Vagina (tissue), 2 donors: ENCODE measurements around the gene GRM2. TPM values are rescaled to one million over a fixed set of nuclear protein-coding genes. Genes with fewer than 3 reads are reported as not detected.

Experiments used
- DNase-seq, 2 donors: peaks; one replicate each; pipeline ENCODE4 v3.0.0-alpha.2; 2017; ENCODE audit errors: extremely low spot score in 2 of 2
- H3K27ac ChIP-seq: fragments of 200-600 bp; sonication (generic); one replicate; pipeline ENCODE4 v1.5.1; 2019
- H3K27me3 ChIP-seq: fragments of 200-600 bp; sonication (generic); one replicate; pipeline ENCODE4 v1.5.1; 2019
- H3K36me3 ChIP-seq, 2 donors: fragments of 200-600 bp; sonication (generic); one replicate each; pipeline ENCODE4 v1.5.1; 2017 to 2019
- H3K4me1 ChIP-seq: fragments of 200-600 bp; sonication (generic); one replicate; pipeline ENCODE4 v1.5.1; 2019
- H3K4me3 ChIP-seq, 2 donors: fragments of 200-600 bp; sonication (generic); 1 replicate in 1 of 2; 2 replicates in 1 of 2; pipeline ENCODE4 v1.5.1; 2016 to 2019
- H3K9me3 ChIP-seq: fragments of 200-600 bp; sonication (generic); one replicate; pipeline ENCODE4 v1.5.1; 2019
- POLR2A ChIP-seq, 2 donors: fragments of 450-650 bp; IDR thresholded peaks; one replicate each; pipeline ENCODE4 v1.6.1; 2017; ENCODE audit warnings: antibody characterized with exemption in 2 of 2, mild to moderate bottlenecking in 2 of 2, moderate library complexity in 2 of 2
- POLR2AphosphoS5 ChIP-seq, 2 donors: sonication (generic); formaldehyde crosslinking; IDR thresholded peaks; one replicate each; pipeline ENCODE4 v1.9.0; 2017; ENCODE audit warnings: antibody characterized with exemption in 2 of 2, mild to moderate bottlenecking in 2 of 2, low read depth in 1 of 2; ENCODE audit not compliant: insufficient read depth in 1 of 2
- intact Hi-C: fragments of 100-400 bp; cut with DNase I; formaldehyde crosslinking; loops from one replicate; pipeline ENCODE4 v1.15.1; 2023
- total RNA-seq: library from RNA; depleted of rRNA; stranded (reverse); fragments of >200 nt; gene quantifications from one replicate; pipeline ENCODE4 v1.2.3, GENCODE V29; 2016
- TF ChIP-seq, protein P1 (sequence below), 3 experiments: fragments of 450-650 bp in 2 of 3; fragments of 200-600 bp in 1 of 3; sonication (generic) in 1 of 3; IDR thresholded peaks; one replicate each; pipeline ENCODE4 v1.5.1; 2017 to 2019; ENCODE audit warnings: antibody characterized with exemption in 3 of 3, mild to moderate bottlenecking in 2 of 3, moderate library complexity in 2 of 3

GRM2 gene
- total RNA-seq, 1 donor from 2014 or later, result not detected

DNA sequence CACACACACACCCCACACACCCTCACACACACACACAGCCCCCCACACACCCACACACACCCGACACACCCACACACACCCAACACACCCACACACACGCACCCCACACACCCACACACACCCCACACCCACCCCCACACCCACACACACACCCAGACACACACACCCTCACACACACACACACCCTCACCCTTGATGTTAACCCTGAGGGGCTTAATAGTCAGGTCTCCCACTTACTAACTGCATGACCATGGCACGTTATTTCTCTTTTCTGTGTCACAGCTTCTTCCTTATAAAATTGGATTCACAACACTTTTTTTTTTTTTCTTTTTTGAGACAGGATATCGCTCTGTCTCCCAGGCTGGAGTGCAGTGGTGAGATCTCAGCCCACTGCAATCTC lies 2.8 kb downstream of the GRM2 start:
- H3K27me3 ChIP-seq, result no peaks in the 10 kb centered on the region
- no peaks in the 10 kb centered on the region for H3K9me3 ChIP-seq
- no peak overlapping the region for H3K4me3 ChIP-seq
- H3K4me1 ChIP-seq, result peaks cover 6% of the 10 kb centered on the region
- H3K36me3 ChIP-seq, result no peaks in the 10 kb centered on the region
- TF ChIP-seq, protein P1, sequence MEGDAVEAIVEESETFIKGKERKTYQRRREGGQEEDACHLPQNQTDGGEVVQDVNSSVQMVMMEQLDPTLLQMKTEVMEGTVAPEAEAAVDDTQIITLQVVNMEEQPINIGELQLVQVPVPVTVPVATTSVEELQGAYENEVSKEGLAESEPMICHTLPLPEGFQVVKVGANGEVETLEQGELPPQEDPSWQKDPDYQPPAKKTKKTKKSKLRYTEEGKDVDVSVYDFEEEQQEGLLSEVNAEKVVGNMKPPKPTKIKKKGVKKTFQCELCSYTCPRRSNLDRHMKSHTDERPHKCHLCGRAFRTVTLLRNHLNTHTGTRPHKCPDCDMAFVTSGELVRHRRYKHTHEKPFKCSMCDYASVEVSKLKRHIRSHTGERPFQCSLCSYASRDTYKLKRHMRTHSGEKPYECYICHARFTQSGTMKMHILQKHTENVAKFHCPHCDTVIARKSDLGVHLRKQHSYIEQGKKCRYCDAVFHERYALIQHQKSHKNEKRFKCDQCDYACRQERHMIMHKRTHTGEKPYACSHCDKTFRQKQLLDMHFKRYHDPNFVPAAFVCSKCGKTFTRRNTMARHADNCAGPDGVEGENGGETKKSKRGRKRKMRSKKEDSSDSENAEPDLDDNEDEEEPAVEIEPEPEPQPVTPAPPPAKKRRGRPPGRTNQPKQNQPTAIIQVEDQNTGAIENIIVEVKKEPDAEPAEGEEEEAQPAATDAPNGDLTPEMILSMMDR (IDR thresholded peaks at IDR 0.05), result no peak
- TF ChIP-seq POLR2AphosphoS5 (IDR thresholded peaks at IDR 0.05; ENCODE audit: insufficient read depth in 1 of 2, low read depth in 1 of 2) (no peak), POLR2A (IDR thresholded peaks at IDR 0.05) (no peak)
- H3K27ac ChIP-seq, result no peak overlapping the region
- DNase-seq, result no peak
- intact Hi-C loops, result no loop called here

DNA sequence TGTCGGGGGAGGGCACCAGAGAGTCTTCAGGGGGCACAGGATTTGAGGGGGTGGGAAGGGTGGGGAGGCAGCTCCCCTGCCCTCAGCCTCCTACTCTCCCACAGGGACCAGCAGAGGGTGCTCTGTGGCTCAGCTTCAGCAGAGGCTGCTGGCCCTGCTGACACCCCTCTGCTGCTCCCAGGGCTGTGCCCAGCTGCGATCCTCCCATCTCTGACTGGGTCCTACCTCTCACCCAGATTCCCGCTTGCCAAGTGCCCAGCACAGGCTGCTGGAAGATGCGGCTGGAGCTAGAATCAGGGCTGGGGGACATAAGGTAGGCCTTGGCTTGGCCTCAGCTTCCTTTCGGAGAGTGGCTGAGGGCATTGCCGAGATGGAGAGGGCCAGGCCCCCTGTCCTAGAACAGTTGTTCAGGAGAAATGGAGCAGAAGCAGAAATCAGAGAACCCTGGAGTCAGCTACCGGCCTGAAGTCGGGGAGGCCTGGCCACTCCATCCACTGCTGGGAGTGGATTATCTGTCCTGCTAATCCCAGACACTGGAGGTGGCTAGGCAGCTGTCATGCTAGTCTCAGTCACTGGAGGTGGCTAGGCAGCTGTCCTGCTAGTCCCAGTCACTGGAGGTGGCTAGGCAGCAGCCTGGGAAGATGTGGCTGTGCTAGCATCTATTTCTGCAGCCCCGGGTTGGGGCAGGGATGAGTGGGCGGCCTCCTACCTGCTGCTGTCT lies 3.9 kb downstream of the GRM2 start:
- no peak overlapping the region for H3K27ac ChIP-seq
- H3K27me3 ChIP-seq, result no peaks in the 10 kb centered on the region
- DNase-seq, result no peak
- no peak for TF ChIP-seq POLR2AphosphoS5 (IDR thresholded peaks at IDR 0.05; ENCODE audit: insufficient read depth in 1 of 2, low read depth in 1 of 2)
- TF ChIP-seq, protein P1 (IDR thresholded peaks at IDR 0.05), result no peak
- no peak for TF ChIP-seq POLR2A (IDR thresholded peaks at IDR 0.05)
- no peak overlapping the region for H3K4me3 ChIP-seq
- no peaks in the 10 kb centered on the region for H3K36me3 ChIP-seq
- H3K9me3 ChIP-seq, result no peaks in the 10 kb centered on the region
- intact Hi-C loops, result no loop called here
- H3K4me1 ChIP-seq, result peaks cover 6% of the 10 kb centered on the region

DNA sequence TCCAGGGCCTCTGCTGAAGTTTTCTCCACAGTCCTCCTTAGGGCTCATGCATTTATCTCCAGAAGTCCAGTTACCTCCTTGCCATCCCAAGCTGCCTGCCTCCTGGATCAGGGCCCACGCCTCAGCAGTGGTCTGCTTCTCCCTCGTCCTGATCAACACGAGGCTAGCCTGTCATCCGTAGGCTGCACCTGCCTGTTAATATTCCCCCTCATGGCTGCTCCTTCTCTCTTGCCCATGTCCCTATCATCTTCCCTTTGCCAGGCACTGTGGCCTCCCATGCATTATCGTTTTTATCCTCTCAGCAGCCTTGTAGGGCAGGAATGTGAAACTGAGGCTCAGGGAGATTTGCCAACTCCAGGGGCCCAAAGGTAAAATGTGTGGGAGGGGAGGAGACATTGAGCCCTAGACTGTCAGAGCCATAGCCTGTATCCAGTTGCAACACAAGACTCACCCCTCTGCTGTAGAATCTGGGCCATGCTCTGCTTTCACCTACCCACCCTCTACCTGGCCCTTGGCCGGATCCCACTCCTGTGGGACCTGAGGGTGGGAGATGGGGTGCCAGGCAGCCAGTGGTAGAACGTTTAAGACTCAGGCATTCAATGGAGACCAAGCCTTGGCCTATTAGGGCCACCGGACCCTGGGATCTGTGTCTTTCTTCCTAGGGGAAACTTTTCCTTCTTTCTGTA lies 4.6 kb downstream of the GRM2 start:
- DNase-seq, result no peak
- Histone ChIP-seq H3K36me3 (no peaks in the 10 kb centered on the region), H3K4me3 (no peak overlapping the region), H3K27me3 (no peaks in the 10 kb centered on the region), H3K27ac (no peak overlapping the region), H3K9me3 (no peaks in the 10 kb centered on the region), H3K4me1 (peaks cover 6% of the 10 kb centered on the region)
- intact Hi-C loops, result no loop called here
- TF ChIP-seq, protein P1 (IDR thresholded peaks at IDR 0.05), result no peak
- TF ChIP-seq POLR2A (IDR thresholded peaks at IDR 0.05) (no peak), POLR2AphosphoS5 (IDR thresholded peaks at IDR 0.05; ENCODE audit: insufficient read depth in 1 of 2, low read depth in 1 of 2) (no peak)

GRCh38 chr3:51712038-51712420 lies 5.2 kb downstream of the GRM2 start:
- no peak for DNase-seq
- H3K27ac ChIP-seq, result no peak overlapping the region
- intact Hi-C loops, result no loop called here
- no peak overlapping the region for H3K4me3 ChIP-seq
- H3K4me1 ChIP-seq, result peaks cover 5% of the 10 kb centered on the region
- no peaks in the 10 kb centered on the region for H3K27me3 ChIP-seq
- TF ChIP-seq POLR2AphosphoS5 (IDR thresholded peaks at IDR 0.05; ENCODE audit: insufficient read depth in 1 of 2, low read depth in 1 of 2) (no peak), POLR2A (IDR thresholded peaks at IDR 0.05) (no peak)
- TF ChIP-seq, protein P1 (IDR thresholded peaks at IDR 0.05), result no peak
- H3K36me3 ChIP-seq, result no peaks in the 10 kb centered on the region
- H3K9me3 ChIP-seq, result no peaks in the 10 kb centered on the region

- Histone ChIP-seq H3K4me1 (no peaks in the 10 kb centered on the region), H3K27me3 (no peaks in the 10 kb centered on the region), H3K36me3 (no peaks in the 10 kb centered on the region), H3K27ac (no peak overlapping the region), H3K9me3 (no peaks in the 10 kb centered on the region), H3K4me3 (no peak overlapping the region)
- DNase-seq, result no peak
- TF ChIP-seq POLR2AphosphoS5 (IDR thresholded peaks at IDR 0.05; ENCODE audit: insufficient read depth in 1 of 2, low read depth in 1 of 2) (no peak), POLR2A (IDR thresholded peaks at IDR 0.05) (no peak)
- TF ChIP-seq, protein P1 (IDR thresholded peaks at IDR 0.05), result no peak
- intact Hi-C loops, result no loop called here
Observed at GRCh38 chr3:51712511-51712931, 5.7 kb downstream of the GRM2 start.
